H9 (cell line): Measurements from ENCODE around the gene FCRL6. TPM values are rescaled to one million over a fixed set of nuclear protein-coding genes. Genes with fewer than 3 reads are reported as not detected.

Experiments
- DNase-seq: peaks from one replicate; pipeline ENCODE4 v3.0.0-alpha.2; 2017
- H2AFZ ChIP-seq: one replicate; pipeline ENCODE4 v1.6.1; 2013; ENCODE audit warnings: mild to moderate bottlenecking, low read length, control low read depth, moderate library complexity
- H2AK5ac ChIP-seq: 2 replicates; pipeline ENCODE4 v1.6.1; 2013; ENCODE audit warnings: low read length, control low read depth, mixed read lengths; ENCODE audit not compliant: insufficient read length
- H2BK120ac ChIP-seq: one replicate; pipeline ENCODE4 v1.6.1; 2013; ENCODE audit warnings: low read depth, mild to moderate bottlenecking, low read length, control low read depth, inconsistent platforms; ENCODE audit not compliant: poor library complexity, severe bottlenecking
- H2BK12ac ChIP-seq: 2 replicates; pipeline ENCODE4 v1.6.1; 2013; ENCODE audit warnings: low read length, control low read depth, mixed read lengths, low read depth; ENCODE audit not compliant: insufficient read length
- H2BK15ac ChIP-seq: 2 replicates; pipeline ENCODE4 v1.6.1; 2013; ENCODE audit warnings: low read depth, low read length, control low read depth
- H2BK20ac ChIP-seq: one replicate; pipeline ENCODE4 v1.6.1; 2013; ENCODE audit warnings: low read depth, mild to moderate bottlenecking, low read length, control low read depth, inconsistent platforms; ENCODE audit not compliant: poor library complexity, severe bottlenecking
- H2BK5ac ChIP-seq: 2 replicates; pipeline ENCODE4 v1.6.1; 2013; ENCODE audit warnings: low read length, control low read depth, mixed read lengths; ENCODE audit not compliant: insufficient read length
- H3K14ac ChIP-seq: 2 replicates; pipeline ENCODE4 v1.6.1; 2013; ENCODE audit warnings: low read length, control low read depth; ENCODE audit not compliant: insufficient read depth
- H3K18ac ChIP-seq: 2 replicates; pipeline ENCODE4 v1.6.1; 2013; ENCODE audit warnings: low read depth, mild to moderate bottlenecking, mixed read lengths, low read length, control low read depth; ENCODE audit not compliant: insufficient read length
- H3K23ac ChIP-seq: 2 replicates; pipeline ENCODE4 v1.6.1; 2013; ENCODE audit warnings: low read length, control low read depth, mixed read lengths, low read depth; ENCODE audit not compliant: insufficient read length
- H3K23me2 ChIP-seq: 2 replicates; pipeline ENCODE4 v1.6.1; 2013; ENCODE audit warnings: low read depth, mild to moderate bottlenecking, mixed read lengths, low read length, control low read depth; ENCODE audit not compliant: insufficient read length, poor library complexity, severe bottlenecking
- H3K27ac ChIP-seq: 2 replicates; pipeline ENCODE4 v1.5.1; 2013; ENCODE audit warnings: low read length, control low read depth, mixed read lengths, low read depth; ENCODE audit not compliant: insufficient read length
- H3K27me3 ChIP-seq: 2 replicates; pipeline ENCODE4 v1.6.1; 2013; ENCODE audit warnings: low read length, control low read depth, inconsistent platforms; ENCODE audit not compliant: insufficient read depth
- H3K4ac ChIP-seq: 2 replicates; pipeline ENCODE4 v1.6.1; 2013; ENCODE audit warnings: low read depth, mild to moderate bottlenecking, control low read depth, inconsistent platforms, low read length, moderate library complexity
- H3K4me1 ChIP-seq: 2 replicates; pipeline ENCODE4 v1.6.1; 2013; ENCODE audit warnings: low read length, control low read depth, inconsistent platforms; ENCODE audit not compliant: insufficient read depth
- H3K4me2 ChIP-seq: 2 replicates; pipeline ENCODE4 v1.6.1; 2013; ENCODE audit warnings: low read length, control low read depth, mixed read lengths; ENCODE audit not compliant: insufficient read length, insufficient read depth
- H3K56ac ChIP-seq: 2 replicates; pipeline ENCODE4 v1.6.1; 2013; ENCODE audit warnings: low read depth, mild to moderate bottlenecking, mixed read lengths, low read length, control low read depth; ENCODE audit not compliant: insufficient read length
- H3K79me1 ChIP-seq: 2 replicates; pipeline ENCODE4 v1.6.1; 2013; ENCODE audit warnings: low read depth, mild to moderate bottlenecking, moderate library complexity, low read length, control low read depth, inconsistent platforms; ENCODE audit not compliant: insufficient read depth, poor library complexity, severe bottlenecking
- H3K79me2 ChIP-seq: 2 replicates; pipeline ENCODE4 v1.6.1; 2013; ENCODE audit warnings: low read length, control low read depth, inconsistent platforms; ENCODE audit not compliant: insufficient read depth
- H3K9ac ChIP-seq: 2 replicates; pipeline ENCODE4 v1.6.1; 2013; ENCODE audit warnings: low read length, control low read depth, mixed read lengths; ENCODE audit not compliant: insufficient read length; ENCODE audit errors: extremely low read depth
- H3K9me3 ChIP-seq: one replicate; pipeline ENCODE4 v1.6.1; 2013; ENCODE audit warnings: low read depth, low read length, inconsistent platforms; ENCODE audit not compliant: control insufficient read depth
- H3T11ph ChIP-seq: one replicate; pipeline ENCODE4 v1.6.1; 2013; ENCODE audit warnings: mild to moderate bottlenecking, low read length, control low read depth, inconsistent platforms
- H4K20me1 ChIP-seq: one replicate; pipeline ENCODE4 v1.6.1; 2013; ENCODE audit not compliant: control insufficient read depth, insufficient read length, insufficient read depth
- H4K5ac ChIP-seq: 2 replicates; pipeline ENCODE4 v1.6.1; 2013; ENCODE audit warnings: low read depth, mild to moderate bottlenecking, mixed read lengths, low read length, control low read depth; ENCODE audit not compliant: insufficient read length
- H4K8ac ChIP-seq: replicated peaks from 2 replicates; pipeline ENCODE4 v1.6.1; 2013; ENCODE audit warnings: low read length, control low read depth, mixed read lengths, low read depth; ENCODE audit not compliant: insufficient read length
- H4K91ac ChIP-seq: 2 replicates; pipeline ENCODE4 v1.6.1; 2013; ENCODE audit warnings: low read depth, mild to moderate bottlenecking, moderate library complexity, mixed read lengths, low read length, control low read depth; ENCODE audit not compliant: insufficient read length
- H3K27ac Mint-ChIP-seq, 3 experiments: 2 replicates in 2 of 3; 3 replicates in 1 of 3; pipeline ENCODE4 v1.8.0; 2020 to 2021; ENCODE audit warnings: mixed read lengths in 3 of 3, mild to moderate bottlenecking in 1 of 3, moderate library complexity in 1 of 3
- H3K27me3 Mint-ChIP-seq: 2 replicates; pipeline ENCODE4 v1.8.0; 2021; ENCODE audit warnings: low read depth, mild to moderate bottlenecking, moderate library complexity, mixed read lengths
- H3K36me3 Mint-ChIP-seq, 3 experiments: 2 replicates in 2 of 3; 3 replicates in 1 of 3; pipeline ENCODE4 v1.8.0; 2020 to 2021; ENCODE audit warnings: low read depth in 3 of 3, mixed read lengths in 3 of 3; ENCODE audit not compliant: insufficient read depth in 1 of 3
- H3K4me1 Mint-ChIP-seq, 2 experiments: 2 replicates each; pipeline ENCODE4 v1.8.0; 2020; ENCODE audit warnings: mixed read lengths in 2 of 2
- H3K4me3 Mint-ChIP-seq, 2 experiments: 2 replicates in 1 of 2; 3 replicates in 1 of 2; pipeline ENCODE4 v1.8.0; 2020 to 2021; ENCODE audit warnings: mild to moderate bottlenecking in 2 of 2, mixed read lengths in 2 of 2, moderate library complexity in 1 of 2
- H3K9me3 Mint-ChIP-seq, 2 experiments: 2 replicates in 1 of 2; 3 replicates in 1 of 2; pipeline ENCODE4 v1.8.0; 2020; ENCODE audit warnings: mild to moderate bottlenecking in 2 of 2, mixed read lengths in 2 of 2, moderate library complexity in 1 of 2
- CTCF ChIP-seq: fragments of 200-600 bp; sonication (generic); conservative IDR thresholded peaks from 3 replicates; pipeline ENCODE4 v1.8.0; 2021; ENCODE audit warnings: antibody characterized with exemption, mild to moderate bottlenecking
- WGBS: extraction: QIAGEN DNeasy Blood & Tissue Kit; methylation state at CpG from one replicate; pipeline ENCODE4 v1.1.7; 2013; ENCODE audit warnings: missing lambda C conversion rate, low lambda C conversion rate, mixed read lengths; ENCODE audit not compliant: insufficient read length; ENCODE audit errors: extremely low coverage; 5-methylcytosine and 5-hydroxymethylcytosine counted together
- total RNA-seq: library from RNA; stranded (reverse); gene quantifications from 2 replicates; pipeline ENCODE4 v1.2.1, GENCODE V29; 2021

Gene FCRL6
- total RNA-seq, 1 experiment from 2014 or later: not detected

GRCh38 chr1:159771127-159771895 lies 30.8 kb upstream of the FCRL6 start:
- Histone ChIP-seq H3K23me2 (no peaks in the 10 kb centered on the region), H4K20me1 (no peaks in the 10 kb centered on the region), H3K14ac (no peak overlapping the region), H3K27ac (no peak overlapping the region), H4K8ac (no peak overlapping the region), H3K4ac (no peak overlapping the region), H3K79me2 (no peaks in the 10 kb centered on the region), H3K56ac (no peak overlapping the region), H3K9ac (no peak overlapping the region), H2BK5ac (no peak overlapping the region), H3K27me3 (no peaks in the 10 kb centered on the region), H2BK120ac (no peak overlapping the region), H3K4me2 (no peak overlapping the region), H3T11ph (no peak overlapping the region), H2BK12ac (no peak overlapping the region), H3K4me1 (no peaks in the 10 kb centered on the region), H3K9me3 (no peaks in the 10 kb centered on the region), H2BK15ac (no peak overlapping the region), H3K23ac (no peak overlapping the region), H4K5ac (no peak overlapping the region), H2AFZ (no peak overlapping the region), H2BK20ac (no peak overlapping the region), H2AK5ac (no peak overlapping the region), H4K91ac (no peak overlapping the region), H3K79me1 (no peaks in the 10 kb centered on the region), H3K18ac (no peak overlapping the region)
- H3K9me3 Mint-ChIP-seq: 0 out of 5 replicates have a peak, but pooled peaks cover 0 to 2% of the 10 kb centered on the region in 2 experiments
- peaks cover 3% of the 10 kb centered on the region for H3K27me3 Mint-ChIP-seq
- H3K27ac Mint-ChIP-seq: peak overlapping the region in 1 of 3 experiments; percentile 57; a peak in 1 of 7 replicates
- DNase-seq: no peak
- H3K4me3 Mint-ChIP-seq: no peak overlapping the region
- no peaks in the 10 kb centered on the region; a peak in 1 of 7 replicates for H3K36me3 Mint-ChIP-seq
- WGBS: no CpG with 5 or more reads among the region's 2 CpGs
- TF ChIP-seq CTCF: no peak
- peaks cover 11 to 13% of the 10 kb centered on the region in 2 experiments for H3K4me1 Mint-ChIP-seq
